H1 (cell line): ENCODE data around the gene GNG12. TPM values are rescaled to one million over a fixed set of nuclear protein-coding genes. Genes with fewer than 3 reads are reported as not detected.

Experiments used
- CTCF ChIA-PET: fragments of 300-600 bp; sonication (Branson Sonifier 250); formaldehyde crosslinking; loops from one replicate; lab custom pipeline; 2021; ENCODE audit not compliant: partially characterized antibody; lab: Charles Lee
- POLR2A ChIA-PET: fragments of 300-600 bp; sonication (Branson Sonifier 250); formaldehyde crosslinking; loops from one replicate; lab custom pipeline; 2021; ENCODE audit warnings: inconsistent platforms; ENCODE audit not compliant: partially characterized antibody; lab: Charles Lee
- DNase-seq, 2 experiments: peaks; one replicate each; pipeline versions ENCODE4 v3.0.0 to v3.0.0-alpha.2; 2010 to 2022; ENCODE audit warnings: low spot score in 2 of 2, low read depth in 1 of 2, mixed read lengths in 1 of 2
- FAIRE-seq: peaks from 2 replicates; lab custom pipeline; 2011; peaks lifted over from hg19 to GRCh38; lab: Jason Lieb, UNC
- H2AFZ ChIP-seq: 2 replicates; pipeline ENCODE4 v1.8.1; 2012; ENCODE audit warnings: low read length, inconsistent platforms
- H2AK5ac ChIP-seq: 2 replicates; pipeline ENCODE4 v1.6.1; 2013; ENCODE audit warnings: low read depth, low read length
- H2BK120ac ChIP-seq: replicated peaks from 2 replicates; pipeline ENCODE3; 2013; ENCODE audit warnings: low read depth, low read length, inconsistent platforms
- H2BK12ac ChIP-seq: 2 replicates; pipeline ENCODE4 v1.6.1; 2013; ENCODE audit warnings: low read depth, low read length
- H2BK15ac ChIP-seq: 2 replicates; pipeline ENCODE4 v1.6.1; 2013; ENCODE audit warnings: low read length
- H2BK20ac ChIP-seq: 2 replicates; pipeline ENCODE4 v1.6.1; 2013; ENCODE audit warnings: low read length
- H2BK5ac ChIP-seq: 2 replicates; pipeline ENCODE4 v1.6.1; 2013; ENCODE audit warnings: low read depth, low read length
- H3K14ac ChIP-seq: 2 replicates; pipeline ENCODE4 v1.6.1; 2013; ENCODE audit warnings: inconsistent platforms; ENCODE audit not compliant: insufficient read length
- H3K18ac ChIP-seq: 2 replicates; pipeline ENCODE4 v1.6.1; 2013; ENCODE audit warnings: low read length; ENCODE audit errors: extremely low read depth
- H3K23ac ChIP-seq: 2 replicates; pipeline ENCODE4 v1.6.1; 2013; ENCODE audit warnings: inconsistent platforms; ENCODE audit not compliant: insufficient read length
- H3K23me2 ChIP-seq: 2 replicates; pipeline ENCODE4 v1.6.1; 2013; ENCODE audit warnings: low read depth, low read length
- H3K27ac ChIP-seq: 2 replicates; pipeline ENCODE4 v1.6.1; 2011; ENCODE audit warnings: low read depth, low read length, inconsistent platforms
- H3K27me3 ChIP-seq, 4 experiments: replicated peaks in 1 of 4; 1 replicate in 1 of 4; 2 replicates in 3 of 4; pipeline versions ENCODE4 v1.6.1 to v1.8.1; 2011 to 2013; ENCODE audit warnings: low read length in 3 of 4, mild to moderate bottlenecking in 3 of 4, inconsistent platforms in 2 of 4, mixed read lengths in 2 of 4, moderate library complexity in 1 of 4; ENCODE audit not compliant: control insufficient read depth in 3 of 4, insufficient read depth in 3 of 4; ENCODE audit errors: extremely low read depth in 1 of 4
- H3K36me3 ChIP-seq, 4 experiments: 2 replicates each; pipeline versions ENCODE4 v1.6.1 to v1.8.1; 2011 to 2013; ENCODE audit warnings: mild to moderate bottlenecking in 4 of 4, low read length in 3 of 4, moderate library complexity in 2 of 4, control low read depth in 1 of 4, inconsistent platforms in 1 of 4; ENCODE audit not compliant: insufficient read depth in 4 of 4, control insufficient read depth in 2 of 4
- H3K4ac ChIP-seq: replicated peaks from 2 replicates; pipeline ENCODE3; 2013; ENCODE audit warnings: low read length, low read depth, mixed read lengths, inconsistent platforms; ENCODE audit not compliant: insufficient read length
- H3K4me1 ChIP-seq, 4 experiments: replicated peaks in 1 of 4; 1 replicate in 1 of 4; 2 replicates in 3 of 4; pipeline versions ENCODE4 v1.6.1 to v1.8.1; 2011 to 2013; ENCODE audit warnings: low read length in 3 of 4, inconsistent platforms in 2 of 4, mixed read lengths in 1 of 4; ENCODE audit not compliant: insufficient read depth in 4 of 4, control insufficient read depth in 3 of 4
- H3K4me2 ChIP-seq, 2 experiments: 2 replicates each; pipeline versions ENCODE4 v1.6.1 to v1.8.1; 2011 to 2013; ENCODE audit warnings: low read depth in 2 of 2, low read length in 2 of 2, control low read depth in 1 of 2, inconsistent platforms in 1 of 2, mild to moderate bottlenecking in 1 of 2; ENCODE audit not compliant: insufficient read depth in 1 of 2
- H3K4me3 ChIP-seq, 4 experiments: fragments of 200-600, 300-600 bp in 1 of 4; sonication (generic), shearing (Covaris generic), sonication (Bioruptor Twin) in 1 of 4; 2 replicates each; pipeline versions ENCODE4 v1.5.1 to v1.8.1; 2011 to 2016; ENCODE audit warnings: low read length in 4 of 4, low read depth in 3 of 4, control low read depth in 2 of 4, inconsistent platforms in 2 of 4, mild to moderate bottlenecking in 2 of 4, mixed read lengths in 1 of 4, moderate library complexity in 1 of 4; ENCODE audit not compliant: insufficient read depth in 2 of 4; ENCODE audit errors: extremely low read depth in 1 of 4
- H3K56ac ChIP-seq: replicated peaks from 2 replicates; pipeline ENCODE3; 2013; ENCODE audit warnings: low read depth, mild to moderate bottlenecking, mixed read lengths, low read length, inconsistent platforms; ENCODE audit not compliant: insufficient read length
- H3K79me1 ChIP-seq: 2 replicates; pipeline ENCODE4 v1.6.1; 2013; ENCODE audit warnings: low read depth, low read length, control low read depth
- H3K79me2 ChIP-seq, 2 experiments: 2 replicates each; pipeline versions ENCODE4 v1.6.1 to v1.8.1; 2012 to 2013; ENCODE audit warnings: low read length in 2 of 2, mild to moderate bottlenecking in 2 of 2, inconsistent platforms in 1 of 2; ENCODE audit not compliant: insufficient read depth in 2 of 2, control insufficient read depth in 1 of 2
- H3K9ac ChIP-seq, 4 experiments: replicated peaks in 1 of 4; 1 replicate in 1 of 4; 2 replicates in 3 of 4; pipeline versions ENCODE4 v1.6.1 to v1.8.1; 2011 to 2013; ENCODE audit warnings: low read depth in 3 of 4, low read length in 3 of 4, control low read depth in 2 of 4, mild to moderate bottlenecking in 2 of 4, moderate library complexity in 2 of 4, inconsistent platforms in 1 of 4; ENCODE audit errors: extremely low read depth in 1 of 4
- H3K9me3 ChIP-seq, 2 experiments: 2 replicates each; pipeline versions ENCODE4 v1.6.1 to v1.8.1; 2012 to 2013; ENCODE audit warnings: mild to moderate bottlenecking in 2 of 2, moderate library complexity in 2 of 2, control low read depth in 1 of 2, inconsistent platforms in 1 of 2, low read depth in 1 of 2, low read length in 1 of 2, mixed read lengths in 1 of 2; ENCODE audit not compliant: insufficient read depth in 2 of 2
- H4K20me1 ChIP-seq, 2 experiments: replicated peaks in 1 of 2; 2 replicates each; pipeline versions ENCODE3 to v1.8.1; 2011 to 2013; ENCODE audit warnings: inconsistent platforms in 2 of 2, low read length in 2 of 2, mild to moderate bottlenecking in 1 of 2; ENCODE audit not compliant: insufficient read depth in 2 of 2, control insufficient read depth in 1 of 2
- H4K5ac ChIP-seq: 2 replicates; pipeline ENCODE4 v1.6.1; 2013; ENCODE audit warnings: low read length, low read depth, mixed read lengths, inconsistent platforms; ENCODE audit not compliant: insufficient read length
- H4K8ac ChIP-seq: 2 replicates; pipeline ENCODE4 v1.8.0; 2013; ENCODE audit warnings: mild to moderate bottlenecking, moderate library complexity, low read length, inconsistent platforms; ENCODE audit not compliant: insufficient read depth; ENCODE audit errors: extremely low read depth
- H4K91ac ChIP-seq: replicated peaks from 2 replicates; pipeline ENCODE3; 2013; ENCODE audit warnings: low read length, mixed read lengths, inconsistent platforms; ENCODE audit not compliant: insufficient read length
- ASH2L ChIP-seq: fragments of 200-600, 300-600 bp; sonication (generic); IDR thresholded peaks from one replicate; pipeline ENCODE4 v1.7.1; 2017; ENCODE audit warnings: low read length
- ATF3 ChIP-seq: IDR thresholded peaks from 2 replicates; pipeline ENCODE4 v1.6.1; 2011; ENCODE audit warnings: low read depth, mild to moderate bottlenecking, low read length; ENCODE audit not compliant: insufficient read depth
- CEBPB ChIP-seq: IDR thresholded peaks from 2 replicates; pipeline ENCODE4 v1.6.1; 2012; ENCODE audit warnings: low read depth, low read length
- CTBP2 ChIP-seq: IDR thresholded peaks from 2 replicates; pipeline ENCODE4 v1.7.0; 2011; ENCODE audit warnings: borderline replicate concordance, mild to moderate bottlenecking, moderate library complexity, mixed read lengths, low read length; ENCODE audit not compliant: insufficient read depth, insufficient read length
- HDAC6 ChIP-seq: IDR thresholded peaks from one replicate; pipeline ENCODE4 v1.7.1; 2012; ENCODE audit warnings: low read depth, mild to moderate bottlenecking, inconsistent platforms, low read length, moderate library complexity
- MAFK ChIP-seq: IDR thresholded peaks from 2 replicates; pipeline ENCODE4 v1.6.1; 2012; ENCODE audit warnings: low read depth, mild to moderate bottlenecking, improper control_type of control experiment, low read length
- POLR2A ChIP-seq, 2 experiments: IDR thresholded peaks; 1 replicate in 1 of 2; 2 replicates in 1 of 2; pipeline ENCODE4 v1.6.1; 2011; ENCODE audit warnings: low read depth in 2 of 2, low read length in 2 of 2, mild to moderate bottlenecking in 2 of 2; ENCODE audit errors: control extremely low read depth in 1 of 2
- SAP30 ChIP-seq: fragments of 300-600 bp; sonication (generic); IDR thresholded peaks from 2 replicates; pipeline ENCODE4 v1.7.1; 2012; ENCODE audit warnings: low read length, moderate library complexity, mild to moderate bottlenecking, inconsistent platforms; ENCODE audit not compliant: insufficient read depth, insufficient replicate concordance
- SUZ12 ChIP-seq: fragments of 200-600 bp; sonication (generic); IDR thresholded peaks from 2 replicates; pipeline ENCODE4 v1.6.1; 2012; ENCODE audit warnings: mild to moderate bottlenecking, inconsistent platforms, low read length, moderate library complexity, mixed read lengths
- TBP ChIP-seq: IDR thresholded peaks from 2 replicates; pipeline ENCODE4 v1.6.1; 2011; ENCODE audit warnings: low read depth, low read length, improper control_type of control experiment
- TCF12 ChIP-seq: IDR thresholded peaks from 2 replicates; pipeline ENCODE4 v1.6.1; 2011; ENCODE audit warnings: low read depth, mild to moderate bottlenecking, low read length
- ZNF274 ChIP-seq: IDR thresholded peaks from 2 replicates; pipeline ENCODE4 v1.7.0; 2012; ENCODE audit warnings: low read length, borderline replicate concordance; ENCODE audit errors: extremely low read depth
- WGBS, 2 experiments: shearing (Covaris generic) in 1 of 2; methylation state at CpG; one replicate each; pipeline versions ENCODE4 v1.1.6 to v1.1.7; 2013 to 2015; ENCODE audit warnings: low lambda C conversion rate in 2 of 2, mixed read lengths in 2 of 2, inconsistent platforms in 1 of 2, low coverage in 1 of 2, missing lambda C conversion rate in 1 of 2; ENCODE audit not compliant: insufficient replicate concordance in 2 of 2, insufficient coverage in 1 of 2, insufficient read length in 1 of 2; ENCODE audit errors: extremely low coverage in 1 of 2, missing lambda C conversion rate in 1 of 2; 5-methylcytosine and 5-hydroxymethylcytosine counted together
- polyA plus RNA-seq, 7 experiments: library from polyadenylated mRNA; depleted of rRNA in 3 of 7; stranded (reverse) in 5 of 7; unstranded in 2 of 7; fragments of >200 nt in 5 of 7; fragments of 200-250 nt in 2 of 7; gene quantifications; 1 replicate in 5 of 7; 2 replicates in 1 of 7; 4 replicates in 1 of 7; pipeline versions ENCODE4 v1.2.1 to v1.2.3, GENCODE V29; 2011 to 2013; ENCODE audit warnings: missing spikeins in 2 of 7, mixed read lengths in 2 of 7
- total RNA-seq: library from RNA; stranded (reverse); fragmentation: NEBNext Ultra II Directional; extraction: Animal tissue kit (Norgen Biotek cat#: 25700); gene quantifications from 2 replicates; pipeline ENCODE4 v1.2.1, GENCODE V29; 2021

The GNG12 gene
- total and polyA plus RNA-seq, 2 of the 8 experiments (the other 6 are each of a cell fraction or from before 2014, with no cell fraction given), result 11.4 to 35.8 TPM

- Histone ChIP-seq H3K79me2 (no peaks in the 10 kb centered on the region), H2BK5ac (no peak overlapping the region), H3K23ac (no peak overlapping the region), H4K8ac (no peak overlapping the region), H3K14ac (no peak overlapping the region), H3K36me3 (no peaks in the 10 kb centered on the region), H4K20me1 (peaks cover 0 to 1% of the 10 kb centered on the region in 2 experiments), H3K4me3 (no peak overlapping the region), H3K4ac (no peak overlapping the region), H3K79me1 (no peaks in the 10 kb centered on the region), H3K9ac (no peak overlapping the region), H3K27me3 (no peaks in the 10 kb centered on the region), H2BK12ac (0 out of 2 replicates have a peak overlapping the region, but pooled peaks have one; percentile 6), H4K5ac (no peak overlapping the region), H3K23me2 (peaks cover 1% of the 10 kb centered on the region; the same call in 1 of the 2 replicates), H2BK20ac (no peak overlapping the region), H2AK5ac (no peak overlapping the region), H2BK120ac (no peak overlapping the region), H3K18ac (no peak overlapping the region), H4K91ac (no peak overlapping the region), H3K4me2 (no peak overlapping the region; a peak in 1 of 4 replicates), H3K56ac (no peak overlapping the region), H2AFZ (no peak overlapping the region), H3K9me3 (no peaks in the 10 kb centered on the region), H3K27ac (no peak overlapping the region), H2BK15ac (no peak overlapping the region), H3K4me1 (peaks cover 0 to 4% (median 3%) of the 10 kb centered on the region in 4 experiments; a peak in 4 of 7 replicates)
- ChIA-PET POLR2A (interaction anchor here (0.6 to 1.4 kb wide), 3 partner anchors 64 to 786 kb away, joined by 3 to 4 read pairs (median 3); partner anchors contain the start of gene GADD45A), CTCF (interaction anchor here (0.6 to 13.2 kb wide), 48 partner anchors 8 to 703 kb away, joined by 3 to 156 read pairs (median 6); partner anchors contain the start of gene GADD45A)
- DNase-seq, result no peak
- WGBS, 2 experiments, result 80% methylated on average over 6 of the region's 6 CpGs; no CpG with 5 or more reads in 1 of the 2 experiments
- FAIRE-seq, result no peak
- TF ChIP-seq CEBPB (no peak), ATF3 (no peak), TBP (no peak), CTBP2 (no peak), HDAC6 (no peak), MAFK (no peak), TCF12 (no peak), POLR2A (IDR thresholded peaks at IDR 0.05; ENCODE audit: control extremely low read depth in 1 of 2, low read depth in 2 of 2, low read length in 2 of 2) (no peak), SUZ12 (no peak), SAP30 (no peak), ASH2L (no peak), ZNF274 (no peak)
Measured at GRCh38 chr1:67767103-67767782, 66.0 kb downstream of the GNG12 start.
